Stimulated activated CD8-positive, alpha-beta memory T cell treated with anti-CD3 and anti-CD28 coated beads, Interleukin-2, amount 100 ng/mL, for 1 hour (primary cell): Measurements from ENCODE around the gene ZBTB8OS.
A peak's percentile ranks its signal among the peaks of the same experiment; 100 is the strongest.
"Not testable (repeated sequence)": the region's sequence is repeated elsewhere in the genome, so short reads cannot be mapped to it uniquely, and the experiment has no call there.

Experiments
- DNase-seq, 2 donors: peaks; one replicate each; pipeline ENCODE4 v3.0.0-alpha.2; 2020; ENCODE audit warnings: low read depth in 2 of 2

Gene ZBTB8OS

GRCh38 chr1:32650248-32650751 is at the start of gene ZBTB8OS:
Gene ZBTB8OS, minus strand, starts transcription at chr1:32650550. Its CDS starts 21 bp downstream, at chr1:32650529.
- DNase-seq = peak; percentile 63 to 76

GRCh38 chr1:32696996-32697395 is 46.6 kb upstream of the ZBTB8OS start:
- DNase-seq = not testable (repeated sequence)

GRCh38 chr1:32696041-32696440 is 45.7 kb upstream of the ZBTB8OS start:
- no peak for DNase-seq

GRCh38 chr1:32695098-32695904 is 45.0 kb upstream of the ZBTB8OS start:
- DNase-seq = no peak

GRCh38 chr1:32693455-32694174 is 43.3 kb upstream of the ZBTB8OS start:
- no peak for DNase-seq

- DNase-seq = no peak
These were observed 36.0 kb upstream of the ZBTB8OS start for GRCh38 chr1:32686387-32686786.

GRCh38 chr1:32685498-32685897 is 35.1 kb upstream of the ZBTB8OS start:
- no peak for DNase-seq

GRCh38 chr1:32684167-32684811 is 33.9 kb upstream of the ZBTB8OS start:
- DNase-seq = no peak

- DNase-seq = no peak
These were observed 33.0 kb upstream of the ZBTB8OS start for GRCh38 chr1:32683397-32683796.

GRCh38 chr1:32681999-32682398 is 31.6 kb upstream of the ZBTB8OS start:
- DNase-seq = no peak

- DNase-seq = no peak
These were observed 31.2 kb upstream of the ZBTB8OS start for GRCh38 chr1:32681509-32681908.

- no peak for DNase-seq
These were observed 30.3 kb upstream of the ZBTB8OS start for GRCh38 chr1:32680642-32681041.

- not testable (repeated sequence) for DNase-seq
These were observed 29.6 kb upstream of the ZBTB8OS start for GRCh38 chr1:32679993-32680392.

- DNase-seq = no peak
These were observed 26.6 kb upstream of the ZBTB8OS start for GRCh38 chr1:32676945-32677344.

GRCh38 chr1:32668716-32669115 is 18.4 kb upstream of the ZBTB8OS start:
- not testable (repeated sequence) for DNase-seq

- DNase-seq = no peak
These were observed 16.7 kb upstream of the ZBTB8OS start for GRCh38 chr1:32666901-32667566.

GRCh38 chr1:32665915-32666314 is 15.6 kb upstream of the ZBTB8OS start:
- no peak for DNase-seq

GRCh38 chr1:32659581-32659980 is 9.2 kb upstream of the ZBTB8OS start:
- DNase-seq = no peak

GRCh38 chr1:32652244-32652962 is 2.1 kb upstream of the ZBTB8OS start:
- no peak for DNase-seq

GRCh38 chr1:32651461-32652073 is 1.2 kb upstream of the ZBTB8OS start:
- no peak for DNase-seq
